GM18499 (cell line): ENCODE data around the gene GDI1.
A peak's percentile ranks its signal among the peaks of the same experiment; 100 is the strongest.

Source experiments
- ATAC-seq: cut with Tn5 transposase; IDR thresholded peaks from one replicate; pipeline ENCODE4 v1.9.1; 2021; ENCODE audit warnings: moderate number of reproducible peaks; ENCODE audit not compliant: insufficient read depth, unreplicated experiment

GDI1 gene

DNA sequence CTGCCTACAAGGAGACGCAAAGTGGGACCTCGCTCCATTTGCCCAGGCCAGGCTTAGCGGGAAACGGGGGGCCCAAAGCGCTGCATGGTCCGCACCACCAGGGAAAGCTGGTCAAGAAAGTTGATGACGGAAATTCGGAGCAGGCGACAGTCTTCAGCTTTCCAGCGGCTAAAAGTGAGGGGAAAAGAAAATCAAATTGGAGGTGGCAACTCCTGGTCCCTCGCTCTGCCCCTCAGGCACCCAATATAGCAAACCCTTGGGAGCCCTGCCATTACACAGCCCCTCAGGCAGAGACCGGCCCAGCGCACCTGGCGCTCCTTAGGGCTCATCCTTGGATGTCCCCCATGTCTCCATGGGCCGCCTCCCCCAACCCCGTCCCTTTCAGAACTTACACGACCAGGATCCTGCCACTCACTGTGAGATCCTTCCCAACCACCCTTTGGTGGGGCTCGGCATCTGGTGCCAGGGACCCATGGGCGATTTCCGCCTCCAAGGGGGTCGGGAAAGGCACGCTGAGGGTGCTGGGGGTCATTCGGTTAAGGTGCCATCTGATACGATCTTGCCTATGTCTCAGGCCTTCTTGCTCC, 41.0 kb downstream of the GDI1 start:
- ATAC-seq, result no peak

DNA sequence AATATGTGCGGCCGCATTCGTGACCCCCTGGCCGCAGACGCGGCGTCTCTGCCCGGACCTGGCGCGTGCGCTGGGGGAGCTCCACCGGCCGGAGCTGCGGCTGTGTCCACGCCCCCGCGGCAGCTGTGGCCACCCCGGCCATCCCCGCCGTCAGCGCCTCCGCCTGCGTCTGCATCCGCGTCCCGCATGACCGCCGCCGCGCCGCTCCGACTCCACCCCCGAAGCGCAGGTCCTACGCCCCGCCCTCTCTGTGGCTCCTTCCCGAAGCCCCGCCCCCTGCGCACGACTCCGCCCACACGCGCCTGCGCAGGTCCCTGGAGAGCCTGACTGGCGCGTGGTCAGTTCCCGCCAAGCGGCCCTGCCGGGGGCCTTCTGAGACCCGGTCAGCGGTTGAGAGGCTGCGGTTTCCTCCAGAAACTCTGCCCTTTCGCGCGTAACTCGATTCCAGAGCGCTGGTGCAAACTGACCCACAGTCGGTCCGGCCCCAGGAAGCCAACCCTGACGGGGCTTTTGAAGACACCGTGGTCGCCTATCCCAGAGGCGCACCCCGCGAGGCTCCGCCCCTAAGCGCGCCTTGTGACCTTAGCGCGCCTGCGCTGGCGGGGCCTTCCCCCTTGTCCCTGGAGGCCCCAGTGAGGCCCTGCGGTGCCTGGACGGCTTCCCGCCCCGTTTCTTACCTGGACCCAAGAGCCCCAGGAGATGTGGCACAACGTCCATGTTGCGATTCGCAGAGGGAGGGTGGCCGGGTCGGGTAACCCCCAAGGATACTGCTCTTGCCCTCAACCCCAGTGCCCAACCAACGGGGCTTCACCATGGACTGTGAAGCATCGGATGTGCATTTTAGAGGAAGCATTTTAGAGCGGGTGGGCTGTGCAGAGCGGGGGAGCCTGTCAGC, 42.0 kb downstream of the GDI1 start, which contains the start of gene LAGE3:
Gene LAGE3, minus strand, starts transcription at position 554 of the 895 bp plus-strand sequence. Its CDS starts 366 bp downstream, at position 188.
- ATAC-seq, result peak; percentile 61

DNA sequence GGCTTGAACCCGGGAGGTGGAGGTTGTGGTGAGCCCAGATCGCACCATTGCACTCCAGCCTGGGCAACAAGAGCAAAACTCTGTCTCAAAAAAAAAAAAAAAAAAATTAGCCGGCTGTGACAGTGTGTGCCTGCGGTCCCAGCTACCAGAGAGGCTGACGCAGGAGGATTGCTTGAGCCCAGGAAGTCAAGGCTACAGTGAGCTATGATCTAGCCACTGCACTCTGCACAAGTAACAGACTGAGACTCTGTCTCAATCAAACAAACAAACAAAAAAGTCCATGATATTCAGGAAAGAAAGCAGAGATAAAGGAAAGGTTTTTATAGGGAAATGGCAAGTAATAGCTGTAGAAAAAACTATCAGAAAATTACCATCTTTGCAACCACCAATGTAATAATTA, 44.2 kb downstream of the GDI1 start:
- ATAC-seq, result no peak

- ATAC-seq, result no peak
Observed at GRCh38 chrX:154481911-154482601, 45.1 kb downstream of the GDI1 start.

GRCh38 chrX:154482786-154483185, 45.8 kb downstream of the GDI1 start:
- ATAC-seq, result no peak

- no peak for ATAC-seq
Observed at GRCh38 chrX:154483325-154483724, 46.4 kb downstream of the GDI1 start.

DNA sequence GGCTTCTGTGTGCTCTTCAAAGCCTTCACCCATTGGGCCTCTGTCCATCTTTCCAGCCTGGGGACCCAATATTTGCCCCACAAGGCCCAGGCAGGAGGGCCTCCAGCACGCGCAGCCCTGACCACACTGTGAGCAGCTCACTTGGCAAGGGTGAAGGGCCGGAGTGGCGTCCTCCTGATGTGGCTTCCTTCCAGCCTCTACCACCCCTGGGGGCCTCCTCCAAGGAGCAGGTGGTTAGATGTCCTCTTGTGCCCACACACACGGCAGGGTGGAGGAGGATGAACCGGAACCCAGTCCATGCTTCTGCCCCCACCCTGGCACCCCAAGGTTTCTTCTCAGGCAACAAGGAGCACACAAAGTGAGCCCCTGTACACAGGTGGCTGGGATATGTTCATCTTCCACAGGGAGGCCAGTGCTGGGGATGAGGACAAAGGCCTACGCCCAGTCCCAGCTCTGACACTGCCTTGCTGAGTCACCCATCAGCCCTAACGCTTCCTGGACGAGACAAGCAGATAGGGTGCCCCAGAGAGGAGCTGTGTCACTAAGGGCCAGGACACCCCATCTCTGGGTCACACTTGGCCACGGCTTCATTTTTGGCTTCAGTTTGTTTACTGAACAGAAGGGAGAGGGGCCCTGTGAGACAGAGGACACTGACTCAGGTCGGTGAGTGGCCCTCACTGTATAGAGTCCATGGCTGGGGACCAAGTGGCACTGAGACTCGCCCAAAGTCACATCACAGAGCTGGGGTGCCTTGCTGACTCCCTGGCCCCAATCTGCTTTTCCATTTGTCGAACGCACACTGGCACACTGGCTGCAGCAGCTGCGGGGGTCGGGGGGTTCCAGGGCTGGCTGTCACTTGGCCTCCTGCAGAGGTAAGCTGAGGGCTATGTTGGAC, 47.5 kb downstream of the GDI1 start:
- ATAC-seq, result no peak

- no peak for ATAC-seq
Observed at GRCh38 chrX:154485150-154486051, 48.4 kb downstream of the GDI1 start.

- no peak for ATAC-seq
Observed at GRCh38 chrX:154486052-154486395, 49.1 kb downstream of the GDI1 start.

- no peak for ATAC-seq
Observed at GRCh38 chrX:154486396-154487207, 49.6 kb downstream of the GDI1 start, which contains the start of gene UBL4A. Gene UBL4A (minus strand): TSS chrX:154486615. CDS start chrX:154486584, 31 bp downstream.

DNA sequence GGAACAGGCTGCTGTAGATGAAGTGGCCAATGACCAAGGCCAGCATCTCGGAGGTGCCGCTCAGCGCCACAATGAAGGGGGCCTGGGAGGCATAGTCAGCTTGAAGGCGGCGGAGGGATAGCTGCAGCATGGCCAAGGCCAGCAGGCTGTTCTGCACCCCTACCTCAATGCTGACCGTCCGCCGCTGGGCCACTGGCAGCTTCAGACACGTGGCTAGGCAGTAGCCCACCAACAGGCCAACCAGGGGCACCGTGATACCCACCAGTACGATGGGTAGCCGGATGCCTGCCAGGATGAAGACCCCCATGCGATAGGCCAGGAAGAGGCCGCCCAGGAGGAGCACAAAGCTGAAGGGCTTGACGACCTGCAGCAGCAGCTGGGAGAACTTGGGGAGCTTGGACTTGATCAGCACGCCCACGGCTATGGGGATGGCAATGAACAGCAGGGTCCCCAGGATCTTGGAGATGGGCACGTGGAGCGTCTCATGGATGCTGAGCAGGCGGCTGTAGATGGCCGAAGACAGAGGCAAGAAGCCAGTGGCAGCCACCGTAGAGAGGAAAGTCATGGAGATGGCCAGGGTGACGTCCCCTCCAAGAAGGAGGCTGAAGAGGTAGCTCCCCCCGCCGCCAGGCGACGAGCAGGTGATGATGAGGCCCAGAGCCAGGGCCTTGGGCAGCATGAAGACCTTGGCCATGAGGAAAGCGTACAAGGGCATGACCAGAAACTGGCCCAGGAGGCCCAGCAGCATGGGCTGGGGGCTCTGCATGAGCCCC, 50.8 kb downstream of the GDI1 start:
- no peak for ATAC-seq

GRCh38 chrX:154488336-154489075, 51.6 kb downstream of the GDI1 start:
- ATAC-seq, result no peak

DNA sequence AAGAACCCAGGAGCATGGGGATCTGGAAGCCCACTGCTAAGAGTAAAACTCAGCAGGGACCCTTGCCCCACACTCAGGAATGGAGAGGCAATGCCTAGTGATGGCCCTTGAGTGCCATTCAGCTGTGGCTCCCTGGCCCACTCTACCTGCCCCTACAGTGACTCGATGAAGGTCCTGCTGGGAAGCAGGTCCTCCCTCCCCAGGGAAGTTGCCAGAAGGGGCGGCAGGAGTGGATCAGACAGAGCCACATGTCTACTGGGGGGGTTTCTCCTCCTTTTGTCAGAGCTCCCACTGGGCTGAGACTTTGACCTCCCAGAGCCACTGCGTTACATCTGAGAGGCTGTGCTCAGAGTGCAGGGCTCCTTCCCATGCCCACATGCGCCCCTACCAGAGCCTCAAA, 52.2 kb downstream of the GDI1 start:
- ATAC-seq, result no peak

GRCh38 chrX:154490021-154490413, 53.1 kb downstream of the GDI1 start:
- peak; percentile 9 for ATAC-seq

DNA sequence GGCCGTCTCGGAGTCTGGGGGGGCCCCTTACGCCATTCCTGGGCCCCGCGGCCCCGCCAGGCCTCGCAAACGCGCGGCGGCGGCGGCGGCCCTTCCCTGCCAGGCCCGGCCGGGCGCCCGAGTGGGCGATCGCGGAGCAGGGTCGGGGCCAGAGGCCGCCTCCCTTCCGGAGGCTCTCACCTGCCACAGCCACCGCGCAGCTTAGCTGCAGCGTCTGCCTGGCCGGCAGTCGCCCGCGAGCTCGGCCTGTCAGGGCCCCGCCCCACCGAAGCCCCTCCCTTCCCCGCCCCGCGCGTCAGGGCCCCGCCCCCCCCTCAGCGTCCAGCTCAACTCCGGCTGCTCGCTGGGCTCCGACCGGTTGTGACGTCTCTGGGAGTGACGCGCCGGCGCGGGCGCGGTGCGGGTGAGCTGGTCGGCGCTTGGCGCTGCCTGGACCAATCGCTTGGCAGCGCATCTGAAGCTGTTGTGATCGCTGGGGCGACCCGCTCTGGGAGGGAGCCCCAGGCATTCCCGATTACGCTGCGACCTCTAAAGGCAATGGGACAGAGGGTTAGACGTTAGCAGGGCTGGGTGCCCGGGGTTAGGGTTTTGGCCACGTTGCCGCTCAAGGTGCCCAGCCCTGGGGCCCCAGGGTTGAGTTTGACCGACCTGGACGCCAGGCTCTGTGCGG, 53.6 kb downstream of the GDI1 start, which contains the start of gene SLC10A3:
Gene SLC10A3, minus strand, starts transcription at position 216 of the 670 bp plus-strand sequence. CDS start 1,689 bp downstream, outside the sequence.
- ATAC-seq, result peak; percentile 49
